Esophagus (tissue), 2 donors: ENCODE data around the gene PTPN4. TPM values are rescaled to one million over a fixed set of nuclear protein-coding genes. Genes with fewer than 3 reads are reported as not detected.

Source experiments
- H3K27ac ChIP-seq, 2 donors: one replicate each; pipeline ENCODE4 v1.5.1; 2013; ENCODE audit warnings: low read depth in 2 of 2, mild to moderate bottlenecking in 2 of 2, inconsistent platforms in 1 of 2, low read length in 1 of 2, moderate library complexity in 1 of 2
- H3K27me3 ChIP-seq, 2 donors: one replicate each; pipeline ENCODE4 v1.6.1; 2013; ENCODE audit warnings: low read length in 2 of 2, control low read depth in 1 of 2, mild to moderate bottlenecking in 1 of 2; ENCODE audit not compliant: insufficient read depth in 2 of 2, control insufficient read depth in 1 of 2
- H3K36me3 ChIP-seq, 2 donors: one replicate each; pipeline ENCODE4 v1.6.1; 2013; ENCODE audit warnings: low read length in 1 of 2; ENCODE audit not compliant: control insufficient read depth in 2 of 2, insufficient read depth in 2 of 2
- H3K4me1 ChIP-seq, 2 donors: one replicate each; pipeline ENCODE4 v1.6.1; 2013; ENCODE audit warnings: low read length in 1 of 2; ENCODE audit not compliant: control insufficient read depth in 2 of 2, insufficient read depth in 2 of 2
- H3K4me3 ChIP-seq, 2 donors: one replicate each; pipeline ENCODE4 v1.5.1; 2013; ENCODE audit warnings: low read length in 2 of 2, mild to moderate bottlenecking in 2 of 2, low read depth in 1 of 2, moderate library complexity in 1 of 2
- H3K9me3 ChIP-seq, 2 donors: one replicate each; pipeline ENCODE4 v1.6.1; 2013; ENCODE audit warnings: mild to moderate bottlenecking in 2 of 2, low read depth in 1 of 2, low read length in 1 of 2, moderate library complexity in 1 of 2; ENCODE audit not compliant: control insufficient read depth in 2 of 2, insufficient read depth in 1 of 2
- WGBS, 2 donors: extraction: QIAGEN DNeasy Blood & Tissue Kit; methylation state at CpG; one replicate each; pipeline ENCODE4 v1.1.7; 2013; 5-methylcytosine and 5-hydroxymethylcytosine counted together
- polyA plus RNA-seq, 2 donors: library from polyadenylated mRNA; stranded (reverse); fragments of 200-250 nt; gene quantifications; one replicate each; pipeline ENCODE4 v1.2.3, GENCODE V29; 2013
- donor health status: healthy with polysubstance abuse.
- donor health status: Bipolar disorder and iron deficiency.

The PTPN4 gene
- polyA plus RNA-seq, 2 donors, result 2.0 to 4.5 TPM

- no peak overlapping the region for H3K4me3 ChIP-seq
- H3K9me3 ChIP-seq, result no peaks in the 10 kb centered on the region
- H3K4me1 ChIP-seq, result no peaks in the 10 kb centered on the region
- no peak overlapping the region for H3K27ac ChIP-seq
- H3K27me3 ChIP-seq, result no peaks in the 10 kb centered on the region
- H3K36me3 ChIP-seq, result no peaks in the 10 kb centered on the region
- WGBS, 2 donors, result 85 to 90% methylated on average over 3 of the region's 3 CpGs
Measured at GRCh38 chr2:119719261-119719627, 40.5 kb upstream of the PTPN4 start.

GRCh38 chr2:119721043-119721442, 38.7 kb upstream of the PTPN4 start:
- 87% methylated on average over 1 of the region's 1 CpG for WGBS, 2 donors
- Histone ChIP-seq H3K27ac (no peak overlapping the region), H3K4me3 (no peak overlapping the region)

GRCh38 chr2:119721462-119721861, 38.3 kb upstream of the PTPN4 start:
- no peaks in the 10 kb centered on the region for H3K27me3 ChIP-seq
- WGBS, 2 donors, result 79 to 81% methylated on average over 5 of the region's 5 CpGs
- H3K27ac ChIP-seq, result no peak overlapping the region
- H3K9me3 ChIP-seq, result no peaks in the 10 kb centered on the region
- no peak overlapping the region for H3K4me3 ChIP-seq
- H3K4me1 ChIP-seq, result no peaks in the 10 kb centered on the region
- H3K36me3 ChIP-seq, result no peaks in the 10 kb centered on the region

More at GRCh38 chr2:119721043-119721442, 38.7 kb upstream of the PTPN4 start:
- H3K36me3 ChIP-seq, result no peaks in the 10 kb centered on the region
- H3K9me3 ChIP-seq, result no peaks in the 10 kb centered on the region
- H3K27me3 ChIP-seq, result no peaks in the 10 kb centered on the region
- H3K4me1 ChIP-seq, result no peaks in the 10 kb centered on the region

GRCh38 chr2:119721904-119722303, 37.8 kb upstream of the PTPN4 start:
- no peak overlapping the region for H3K27ac ChIP-seq
- H3K4me1 ChIP-seq, result no peaks in the 10 kb centered on the region
- 84 to 86% methylated on average over 4 of the region's 4 CpGs for WGBS, 2 donors

GRCh38 chr2:119723186-119723585, 36.5 kb upstream of the PTPN4 start:
- Histone ChIP-seq H3K4me1 (no peaks in the 10 kb centered on the region), H3K4me3 (no peak overlapping the region), H3K36me3 (no peaks in the 10 kb centered on the region), H3K9me3 (no peaks in the 10 kb centered on the region), H3K27me3 (no peaks in the 10 kb centered on the region), H3K27ac (no peak overlapping the region)
- WGBS, 2 donors, result 45 to 48% methylated on average over 8 of the region's 8 CpGs

More at GRCh38 chr2:119721904-119722303, 37.8 kb upstream of the PTPN4 start:
- Histone ChIP-seq H3K36me3 (no peaks in the 10 kb centered on the region), H3K27me3 (no peaks in the 10 kb centered on the region), H3K9me3 (no peaks in the 10 kb centered on the region), H3K4me3 (no peak overlapping the region)

GRCh38 chr2:119723784-119724467, 35.8 kb upstream of the PTPN4 start:
- Histone ChIP-seq H3K9me3 (no peaks in the 10 kb centered on the region), H3K36me3 (no peaks in the 10 kb centered on the region), H3K27ac (no peak overlapping the region), H3K4me3 (no peak overlapping the region), H3K27me3 (no peaks in the 10 kb centered on the region), H3K4me1 (no peaks in the 10 kb centered on the region)
- 73% methylated on average over 10 of the region's 10 CpGs for WGBS, 2 donors

GRCh38 chr2:119724656-119725485, 34.9 kb upstream of the PTPN4 start:
- Histone ChIP-seq H3K4me1 (no peaks in the 10 kb centered on the region), H3K27me3 (no peaks in the 10 kb centered on the region)
- 89 to 92% methylated on average over 10 of the region's 10 CpGs for WGBS, 2 donors

GRCh38 chr2:119727493-119727892, 32.2 kb upstream of the PTPN4 start:
- no peaks in the 10 kb centered on the region for H3K27me3 ChIP-seq
- no peaks in the 10 kb centered on the region for H3K9me3 ChIP-seq
- no peaks in the 10 kb centered on the region for H3K4me1 ChIP-seq
- no peak overlapping the region for H3K27ac ChIP-seq
- H3K4me3 ChIP-seq, result no peak overlapping the region
- no peaks in the 10 kb centered on the region for H3K36me3 ChIP-seq
- WGBS, 2 donors, result 94% methylated on average over 1 of the region's 1 CpG

More at GRCh38 chr2:119724656-119725485, 34.9 kb upstream of the PTPN4 start:
- Histone ChIP-seq H3K9me3 (no peaks in the 10 kb centered on the region), H3K4me3 (no peak overlapping the region), H3K36me3 (no peaks in the 10 kb centered on the region), H3K27ac (no peak overlapping the region)

- Histone ChIP-seq H3K36me3 (no peaks in the 10 kb centered on the region), H3K4me1 (no peaks in the 10 kb centered on the region), H3K27ac (no peak overlapping the region), H3K27me3 (no peaks in the 10 kb centered on the region), H3K9me3 (no peaks in the 10 kb centered on the region), H3K4me3 (no peak overlapping the region)
Measured at GRCh38 chr2:119728421-119728820, 31.3 kb upstream of the PTPN4 start.
